GM21390 (cell line): ENCODE data around the gene IL12A.
A peak's percentile ranks its signal among the peaks of the same experiment; 100 is the strongest.

Experiments used
- ATAC-seq: cut with Tn5 transposase; IDR thresholded peaks from one replicate; pipeline ENCODE4 v1.9.1; 2021; ENCODE audit not compliant: unreplicated experiment

The IL12A gene

DNA sequence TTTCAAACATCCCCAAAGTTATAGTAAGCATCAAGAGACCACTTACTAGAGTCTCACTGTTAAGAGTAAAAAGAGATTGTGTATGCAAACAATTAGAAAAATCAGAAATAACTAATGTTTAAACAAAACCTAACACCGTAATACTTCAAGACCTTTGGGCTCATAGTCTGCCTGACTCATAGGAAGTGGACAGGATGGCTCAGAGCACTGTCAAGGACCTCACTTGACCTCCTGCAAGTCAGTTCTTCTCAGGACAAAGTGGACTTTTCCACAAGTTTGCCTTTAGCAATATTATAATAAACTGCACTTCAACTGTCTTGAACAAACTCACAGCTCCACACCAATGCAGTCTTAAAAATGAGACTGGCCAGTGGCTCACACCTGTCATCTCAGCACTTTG, 34.8 kb downstream of the IL12A start:
- no peak for ATAC-seq

DNA sequence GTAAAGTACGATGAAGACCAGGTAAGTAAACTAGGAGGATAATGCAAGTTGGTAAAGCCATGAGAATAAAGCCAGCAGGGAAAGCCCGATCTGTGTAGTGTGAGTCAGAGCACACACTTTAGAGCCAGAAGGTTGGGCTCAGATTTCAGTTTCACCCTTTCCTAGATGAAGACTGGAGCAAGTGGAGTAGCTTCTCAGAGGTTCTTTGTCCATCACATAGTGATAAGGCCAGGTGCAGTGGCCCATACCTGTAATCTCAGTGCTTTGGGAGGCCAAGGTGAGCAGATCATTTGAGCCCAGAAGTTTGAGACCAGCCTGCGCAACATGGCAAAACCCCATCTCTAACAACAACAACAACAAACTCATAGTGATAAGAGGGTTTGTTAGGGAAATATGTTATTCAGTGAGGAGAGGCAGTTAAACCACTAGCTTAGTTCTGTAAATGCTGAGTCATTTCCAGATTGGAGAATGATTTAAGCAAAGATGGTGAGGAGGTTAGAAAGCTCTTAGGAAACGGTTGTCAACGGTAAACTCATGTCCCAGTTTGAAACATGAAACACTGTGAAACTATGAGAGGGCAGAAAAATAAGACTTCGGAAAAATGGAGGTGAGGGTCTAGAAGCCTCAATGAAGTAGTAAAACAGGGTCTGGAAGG, 39.0 kb downstream of the IL12A start:
- ATAC-seq: peak; percentile 86

DNA sequence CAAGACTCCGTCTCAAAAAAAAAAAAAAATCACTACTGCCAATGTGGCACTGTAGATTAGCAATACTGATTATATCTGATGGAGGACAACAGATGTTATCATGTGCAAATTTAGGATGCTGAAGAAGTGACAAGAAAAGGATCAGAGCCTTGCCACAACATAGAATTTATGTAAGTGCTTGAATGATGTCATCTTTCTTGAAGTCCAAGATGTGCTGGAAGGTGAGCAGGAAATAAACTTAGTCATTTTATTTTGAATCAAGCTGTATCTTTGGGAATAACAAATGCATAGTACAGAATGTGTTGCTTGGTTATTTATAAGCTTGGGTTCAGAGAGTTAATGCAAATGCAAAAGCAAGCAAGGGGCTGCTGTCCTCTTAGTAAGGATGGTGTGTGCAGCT, 47.1 kb downstream of the IL12A start:
- no peak for ATAC-seq

DNA sequence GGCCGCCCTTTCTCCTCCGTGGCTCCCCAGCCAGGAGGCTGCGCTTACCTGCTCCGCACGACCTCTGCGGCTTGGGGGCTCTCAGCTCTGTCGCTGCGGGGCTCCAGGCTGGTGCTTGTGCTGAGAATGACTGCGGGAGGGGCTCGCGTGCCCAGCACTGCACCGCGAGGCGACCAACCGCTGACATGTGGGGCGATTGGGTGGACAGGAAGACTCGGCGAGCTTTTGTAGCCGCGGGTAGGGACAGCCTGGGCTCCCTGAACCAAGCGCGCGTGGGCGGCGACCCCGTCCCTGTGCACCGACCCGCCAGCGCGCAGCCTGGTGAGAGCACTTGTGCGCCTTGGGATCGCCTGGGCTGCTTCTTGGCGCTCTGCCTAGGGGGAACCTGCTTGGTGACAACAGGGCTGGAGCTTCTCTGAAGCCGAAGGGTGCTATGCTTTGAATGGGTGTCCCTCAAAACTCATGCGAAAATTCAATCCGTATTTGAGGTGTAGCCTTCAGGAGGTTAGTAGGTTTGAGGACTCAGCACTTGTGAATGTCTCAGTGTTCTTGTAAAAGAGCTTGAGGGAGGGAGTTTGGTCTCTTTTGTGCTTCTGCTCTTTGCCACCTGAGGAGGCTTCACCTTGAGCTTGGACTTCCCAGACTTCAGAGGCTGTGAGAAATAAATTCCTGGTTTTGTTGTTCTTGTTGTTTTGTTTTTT, 50.4 kb downstream of the IL12A start:
- ATAC-seq: no peak

DNA sequence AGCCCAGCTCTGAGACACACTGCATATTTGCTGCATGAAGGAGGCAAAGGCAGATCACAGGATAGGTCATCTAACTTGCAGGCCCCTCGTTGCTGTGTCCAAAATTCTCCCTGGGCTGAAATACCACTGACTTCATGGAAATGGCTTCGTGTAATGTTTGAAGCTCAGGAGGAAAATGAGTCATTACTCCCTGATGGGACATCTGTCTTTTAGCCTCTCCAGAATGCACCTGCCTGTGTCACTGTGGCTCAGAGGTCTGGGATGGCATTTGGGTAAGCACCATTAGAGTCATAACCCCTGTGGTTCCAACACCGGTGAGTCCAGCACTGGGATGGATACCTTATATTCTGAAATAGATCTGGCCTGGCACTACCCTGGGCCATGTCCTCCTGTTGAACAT, 51.5 kb downstream of the IL12A start:
- ATAC-seq: no peak

DNA sequence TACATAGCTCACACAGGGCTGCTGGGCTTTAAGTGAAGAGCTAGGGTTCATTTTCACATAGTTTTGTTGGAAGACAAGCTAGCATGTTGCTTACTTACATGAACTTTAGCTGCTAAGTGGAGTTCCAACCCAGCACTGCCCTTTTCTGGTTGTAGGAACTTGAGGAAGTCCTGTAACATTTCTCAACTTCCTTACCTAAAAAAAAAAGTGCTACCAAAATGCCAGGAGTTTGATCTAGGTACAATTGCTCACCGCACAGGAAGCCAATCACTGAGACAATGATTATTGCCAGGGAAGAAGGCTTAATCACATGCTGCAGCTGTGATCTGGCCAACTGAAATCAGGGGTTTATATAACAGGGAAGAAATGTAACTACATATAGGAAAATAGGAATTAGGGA, 52.8 kb downstream of the IL12A start:
- ATAC-seq: no peak

DNA sequence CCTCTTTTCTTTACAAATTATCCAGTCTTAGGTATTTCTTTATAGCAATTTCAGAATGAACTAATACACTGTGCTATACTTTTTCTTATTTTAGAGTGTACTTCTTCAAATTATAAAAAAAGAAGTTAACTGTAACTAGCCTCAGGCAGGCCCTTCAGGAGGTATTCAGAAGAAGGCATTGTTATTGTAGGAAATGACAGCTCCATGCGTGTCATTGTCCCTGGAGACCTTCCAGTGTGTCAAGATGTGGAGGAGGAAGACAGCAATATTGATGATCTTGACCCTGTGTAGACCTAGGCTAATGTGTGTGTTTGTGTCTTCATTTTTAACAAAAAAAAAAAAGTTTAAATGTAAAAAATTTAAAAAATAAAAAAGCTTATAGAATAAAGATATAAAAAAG, 55.5 kb downstream of the IL12A start:
- ATAC-seq: no peak
